Spleen (tissue), 7 donors: ENCODE data around the gene PTPRG.

ENCODE experiments used
- CTCF ChIP-seq, 11 experiments: fragments of 200-600 bp in 7 of 11; fragments of 450-650 bp in 4 of 11; sonication (generic) in 4 of 11; IDR thresholded peaks in 8 of 11; conservative IDR thresholded peaks in 3 of 11; 1 replicate in 7 of 11; 2 replicates in 4 of 11; pipeline versions ENCODE4 v1.4.0 to v1.8.0; 2016 to 2021; ENCODE audit warnings: antibody characterized with exemption in 11 of 11, inconsistent platforms in 4 of 11, mild to moderate bottlenecking in 1 of 11
- POLR2AphosphoS5 ChIP-seq, 3 donors: sonication (generic); formaldehyde crosslinking; IDR thresholded peaks; one replicate each; pipeline ENCODE4 v1.5.1; 2017; ENCODE audit warnings: antibody characterized with exemption in 3 of 3
- donor health status: DM: no; HTN: no; CAD: no; lungs with moderate emphysema.
- donor health status: DM: no; HTN: no; CAD: no.
- donor health status: DM: no; HTN: no; CAD: no.

GRCh38 chr3:61922118-61922517 is 360.7 kb downstream of the PTPRG start:
- no peak for TF ChIP-seq CTCF (IDR thresholded peaks at IDR 0.05 in 8 of 11, conservative IDR thresholded peaks at IDR 0.05 in 3 of 11)
- no peak for TF ChIP-seq POLR2AphosphoS5 (IDR thresholded peaks at IDR 0.05)
